ENCODE data around the gene SPRYD4.
"Not testable (repeated sequence)": the region's sequence is repeated elsewhere in the genome, so short reads cannot be mapped to it uniquely, and the experiment has no call there.

SPRYD4 gene

DNA sequence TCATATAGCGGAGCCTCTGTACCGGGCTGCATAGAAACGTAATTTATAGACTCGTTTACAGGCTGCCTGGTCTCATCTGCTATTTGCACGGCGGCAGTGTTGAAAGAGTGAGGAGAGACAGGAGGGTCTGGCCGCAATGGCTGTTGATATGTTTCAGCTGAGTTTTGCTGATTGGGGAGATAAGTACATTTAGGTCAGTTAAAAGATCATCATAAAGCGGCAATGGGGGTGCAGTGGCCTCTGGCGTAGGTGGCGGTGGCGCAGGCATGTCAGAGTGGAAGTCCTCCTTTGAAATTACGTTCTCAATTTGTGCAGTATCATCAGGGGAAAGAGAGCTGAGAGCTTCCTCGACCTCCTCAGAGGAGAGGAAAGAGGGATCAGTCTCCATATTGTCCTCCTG, 31.5 kb downstream of the SPRYD4 start:
- not testable (repeated sequence) for H3K9me2 ChIP-seq (replicated peaks; ENCODE audit: control insufficient read depth, low read length); H3K27ac ChIP-seq (ENCODE audit: low read depth, low read length); H3K4me1 ChIP-seq (ENCODE audit: control insufficient read depth, low read length); H4K20me1 ChIP-seq (ENCODE audit: control insufficient read depth, insufficient read depth, low read depth, low read length); H3K27me3 ChIP-seq (ENCODE audit: control insufficient read depth, low read length); H3F3A ChIP-seq (ENCODE audit: control insufficient read depth, insufficient read depth); H3K9me3 ChIP-seq (ENCODE audit: control insufficient read depth, insufficient read depth, low read length); H3K79me2 ChIP-seq (ENCODE audit: control insufficient read depth, low read length); H3K4me3 ChIP-seq (ENCODE audit: low read length); H3K36me3 ChIP-seq (ENCODE audit: control insufficient read depth, low read length); H3K4me2 ChIP-seq (ENCODE audit: low read length)

DNA sequence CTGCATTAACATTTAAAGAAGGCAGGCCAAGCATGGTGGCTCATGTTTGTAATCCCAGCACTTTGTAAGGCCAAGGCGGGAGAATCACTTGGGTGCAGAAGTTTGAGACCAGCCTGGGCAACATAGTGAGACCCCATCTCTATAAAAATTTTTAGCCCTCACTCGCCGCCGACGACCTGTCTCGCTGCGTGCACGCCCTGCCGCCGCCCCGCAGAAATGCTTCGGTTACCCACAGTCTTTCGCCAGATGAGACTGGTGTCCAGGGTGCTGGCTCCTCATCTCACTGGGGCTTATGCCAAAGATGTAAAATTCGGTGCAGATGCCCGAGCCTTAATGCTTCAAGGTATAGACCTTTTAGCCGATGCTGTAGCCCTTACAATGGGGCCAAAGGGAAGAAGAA, 42.4 kb downstream of the SPRYD4 start:
- no peaks in the 10 kb centered on the region for H3K4me1 ChIP-seq (ENCODE audit: control insufficient read depth, low read length)
- no peak overlapping the region for H3K27ac ChIP-seq (ENCODE audit: low read depth, low read length)
- H3K79me2 ChIP-seq (ENCODE audit: control insufficient read depth, low read length): no peaks in the 10 kb centered on the region
- no peaks in the 10 kb centered on the region for H3K36me3 ChIP-seq (ENCODE audit: control insufficient read depth, low read length)
- no peaks in the 10 kb centered on the region for H4K20me1 ChIP-seq (ENCODE audit: control insufficient read depth, insufficient read depth, low read depth, low read length)
- H3K4me2 ChIP-seq (ENCODE audit: low read length): no peak overlapping the region
- TF ChIP-seq, protein P1, sequence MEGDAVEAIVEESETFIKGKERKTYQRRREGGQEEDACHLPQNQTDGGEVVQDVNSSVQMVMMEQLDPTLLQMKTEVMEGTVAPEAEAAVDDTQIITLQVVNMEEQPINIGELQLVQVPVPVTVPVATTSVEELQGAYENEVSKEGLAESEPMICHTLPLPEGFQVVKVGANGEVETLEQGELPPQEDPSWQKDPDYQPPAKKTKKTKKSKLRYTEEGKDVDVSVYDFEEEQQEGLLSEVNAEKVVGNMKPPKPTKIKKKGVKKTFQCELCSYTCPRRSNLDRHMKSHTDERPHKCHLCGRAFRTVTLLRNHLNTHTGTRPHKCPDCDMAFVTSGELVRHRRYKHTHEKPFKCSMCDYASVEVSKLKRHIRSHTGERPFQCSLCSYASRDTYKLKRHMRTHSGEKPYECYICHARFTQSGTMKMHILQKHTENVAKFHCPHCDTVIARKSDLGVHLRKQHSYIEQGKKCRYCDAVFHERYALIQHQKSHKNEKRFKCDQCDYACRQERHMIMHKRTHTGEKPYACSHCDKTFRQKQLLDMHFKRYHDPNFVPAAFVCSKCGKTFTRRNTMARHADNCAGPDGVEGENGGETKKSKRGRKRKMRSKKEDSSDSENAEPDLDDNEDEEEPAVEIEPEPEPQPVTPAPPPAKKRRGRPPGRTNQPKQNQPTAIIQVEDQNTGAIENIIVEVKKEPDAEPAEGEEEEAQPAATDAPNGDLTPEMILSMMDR (IDR thresholded peaks at IDR 0.05; ENCODE audit: low read depth, low read length, poor library complexity, severe bottlenecking): no peak
- no peak for TF ChIP-seq EZH2phosphoT487 (IDR thresholded peaks at IDR 0.05; ENCODE audit: borderline replicate concordance, low read length)
- H3K9me2 ChIP-seq (replicated peaks; ENCODE audit: control insufficient read depth, low read length): no peaks in the 10 kb centered on the region
- H3F3A ChIP-seq (ENCODE audit: control insufficient read depth, insufficient read depth): no peaks in the 10 kb centered on the region
- H3K27me3 ChIP-seq (ENCODE audit: control insufficient read depth, low read length): peaks cover 5% of the 10 kb centered on the region
- no peaks in the 10 kb centered on the region for H3K9me3 ChIP-seq (ENCODE audit: control insufficient read depth, insufficient read depth, low read length)
- no peak overlapping the region for H3K4me3 ChIP-seq (ENCODE audit: low read length)

DNA sequence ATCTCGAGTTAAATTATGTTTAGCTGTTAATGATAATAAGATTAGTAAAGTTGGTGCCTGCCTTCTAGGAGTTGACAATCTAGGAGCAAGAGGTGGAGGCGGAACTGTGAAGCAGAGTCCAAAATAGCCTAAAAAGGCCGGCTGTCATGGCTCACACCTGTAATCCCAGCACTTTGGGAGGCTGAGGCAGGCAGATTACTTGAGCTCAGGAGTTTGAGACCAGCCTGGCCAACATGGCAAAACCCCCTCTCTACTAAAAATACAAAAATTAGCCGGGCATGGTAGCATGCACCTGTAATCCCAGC, 45.6 kb downstream of the SPRYD4 start:
- H3K9me3 ChIP-seq (ENCODE audit: control insufficient read depth, insufficient read depth, low read length); H3K27me3 ChIP-seq (ENCODE audit: control insufficient read depth, low read length); H3F3A ChIP-seq (ENCODE audit: control insufficient read depth, insufficient read depth); H3K4me1 ChIP-seq (ENCODE audit: control insufficient read depth, low read length); H3K27ac ChIP-seq (ENCODE audit: low read depth, low read length); H4K20me1 ChIP-seq (ENCODE audit: control insufficient read depth, insufficient read depth, low read depth, low read length); H3K79me2 ChIP-seq (ENCODE audit: control insufficient read depth, low read length); H3K36me3 ChIP-seq (ENCODE audit: control insufficient read depth, low read length); H3K4me3 ChIP-seq (ENCODE audit: low read length); H3K4me2 ChIP-seq (ENCODE audit: low read length); H3K9me2 ChIP-seq (replicated peaks; ENCODE audit: control insufficient read depth, low read length): not testable (repeated sequence)

- H3K9me2 ChIP-seq (replicated peaks; ENCODE audit: control insufficient read depth, low read length): no peaks in the 10 kb centered on the region
- peaks cover 23% of the 10 kb centered on the region for H3K27me3 ChIP-seq (ENCODE audit: control insufficient read depth, low read length)
- H3K4me2 ChIP-seq (ENCODE audit: low read length): no peak overlapping the region
- no peak for TF ChIP-seq EZH2phosphoT487 (IDR thresholded peaks at IDR 0.05; ENCODE audit: borderline replicate concordance, low read length)
- TF ChIP-seq, protein P1 (IDR thresholded peaks at IDR 0.05; ENCODE audit: low read depth, low read length, poor library complexity, severe bottlenecking): no peak
- H3K4me1 ChIP-seq (ENCODE audit: control insufficient read depth, low read length): peaks cover 6% of the 10 kb centered on the region; the same call in 1 of the 2 replicates
- no peaks in the 10 kb centered on the region for H3K36me3 ChIP-seq (ENCODE audit: control insufficient read depth, low read length)
- H3K9me3 ChIP-seq (ENCODE audit: control insufficient read depth, insufficient read depth, low read length): no peaks in the 10 kb centered on the region
- H3K27ac ChIP-seq (ENCODE audit: low read depth, low read length): no peak overlapping the region
- H4K20me1 ChIP-seq (ENCODE audit: control insufficient read depth, insufficient read depth, low read depth, low read length): no peaks in the 10 kb centered on the region
- no peaks in the 10 kb centered on the region for H3F3A ChIP-seq (ENCODE audit: control insufficient read depth, insufficient read depth)
- no peaks in the 10 kb centered on the region for H3K79me2 ChIP-seq (ENCODE audit: control insufficient read depth, low read length)
- no peak overlapping the region for H3K4me3 ChIP-seq (ENCODE audit: low read length)
Observed at GRCh38 chr12:56517854-56518253, 49.5 kb downstream of the SPRYD4 start.
